GM23248 (cell line): ENCODE data around the gene PLXDC2.

ENCODE experiments used
- EZH2 ChIP-seq: fragments of 200-600 bp; sonication (generic); IDR thresholded peaks from 2 replicates; pipeline ENCODE4 v1.6.1; 2018; ENCODE audit warnings: antibody characterized with exemption, mild to moderate bottlenecking; ENCODE audit not compliant: insufficient read depth, poor library complexity, severe bottlenecking
- EZH2phosphoT487 ChIP-seq: fragments of 200-600 bp; sonication (generic); IDR thresholded peaks from 2 replicates; pipeline ENCODE4 v1.6.1; 2018; ENCODE audit warnings: antibody characterized with exemption, moderate library complexity, mild to moderate bottlenecking, low read depth; ENCODE audit not compliant: insufficient read depth

DNA sequence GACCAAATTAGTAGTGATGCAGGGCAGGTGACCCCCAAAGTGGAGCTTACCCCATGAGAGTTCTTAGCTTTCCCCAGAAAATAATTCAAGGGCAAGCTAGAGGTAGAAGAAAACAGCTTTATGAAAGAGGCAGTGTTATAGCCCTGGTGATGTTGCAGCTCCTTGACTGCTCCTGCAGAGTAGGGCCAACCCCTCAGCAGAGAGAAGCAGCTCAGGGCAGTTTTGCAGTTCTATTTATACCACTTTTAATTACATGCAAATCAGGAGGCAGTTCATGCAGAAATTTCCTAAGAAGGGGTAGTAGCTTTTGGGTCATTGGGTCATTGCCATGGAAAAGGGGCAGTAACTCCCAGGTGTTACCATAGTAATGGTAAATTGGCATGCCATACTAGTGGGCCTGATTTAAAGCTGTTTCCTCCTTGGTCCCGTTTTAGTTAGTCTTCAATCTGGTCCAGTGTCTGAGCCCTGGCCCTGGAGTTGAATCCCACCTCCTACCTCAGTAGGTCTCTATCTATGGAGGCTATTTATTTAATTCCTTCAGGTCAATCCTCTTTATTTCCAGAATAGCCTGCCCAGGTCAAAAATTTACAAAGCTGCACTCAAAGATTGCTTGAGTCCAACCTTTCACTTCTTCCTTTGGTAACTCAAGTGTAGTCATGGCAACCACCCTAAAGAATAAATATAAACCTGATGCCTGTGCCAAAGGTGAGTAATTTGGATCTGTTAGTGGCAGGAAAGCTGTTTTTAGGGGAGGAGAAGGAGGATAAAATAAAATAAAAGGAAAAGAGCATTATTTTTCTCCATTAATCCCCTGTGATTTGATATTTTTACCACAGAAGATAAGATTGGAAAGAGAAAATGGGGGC, 29.5 kb downstream of the PLXDC2 start:
- no peak for TF ChIP-seq EZH2phosphoT487
- TF ChIP-seq EZH2, result no peak
